HUDEP-2 (cell line): ENCODE measurements around the gene DDX43.
"Not testable (repeated sequence)": the region's sequence is repeated elsewhere in the genome, so short reads cannot be mapped to it uniquely, and the experiment has no call there.

Experiments used
- DNase-seq, 76 experiments: peaks; one replicate each; lab custom pipeline; 2025; ENCODE audit not compliant: unreplicated experiment in 76 of 76; lab: John Stamatoyannopoulos, UW

The DDX43 gene

GRCh38 chr6:73394577-73395354 is at the start of gene DDX43:
Gene DDX43, plus strand, starts transcription at chr6:73394828. Its CDS starts 78 bp downstream, at chr6:73394906.
- peak; percentile 59 to 99 (median 97) for DNase-seq

GRCh38 chr6:73348550-73349204 is 46.0 kb upstream of the DDX43 start:
- DNase-seq, result no peak

- no peak for DNase-seq
These were observed 45.3 kb upstream of the DDX43 start for GRCh38 chr6:73349311-73349710.

- DNase-seq, result no peak
These were observed 40.7 kb upstream of the DDX43 start, which contains the start of gene DPPA5 for GRCh38 chr6:73353636-73354593. Gene DPPA5, minus strand, starts transcription at chr6:73354276. Its CDS starts 51 bp downstream, at chr6:73354225.

GRCh38 chr6:73362358-73362757 is 32.3 kb upstream of the DDX43 start, which contains the start of gene KHDC3L:
Gene KHDC3L, plus strand, starts transcription at chr6:73362658. Its CDS starts 72 bp downstream, at chr6:73362730.
- no peak for DNase-seq

- DNase-seq, result no peak
These were observed 31.6 kb upstream of the DDX43 start for GRCh38 chr6:73362869-73363536.

- DNase-seq, result no peak
These were observed 31.1 kb upstream of the DDX43 start for GRCh38 chr6:73363537-73363875.

GRCh38 chr6:73364121-73364520 is 30.5 kb upstream of the DDX43 start:
- DNase-seq, result no peak

- DNase-seq, result no peak
These were observed 30.1 kb upstream of the DDX43 start for GRCh38 chr6:73364549-73364948.

GRCh38 chr6:73367761-73368355 is 26.8 kb upstream of the DDX43 start:
- no peak for DNase-seq

- DNase-seq, result no peak
These were observed 26.0 kb upstream of the DDX43 start for GRCh38 chr6:73368675-73369074.

GRCh38 chr6:73369157-73369556 is 25.5 kb upstream of the DDX43 start:
- DNase-seq, result no peak

GRCh38 chr6:73369563-73369962 is 25.1 kb upstream of the DDX43 start, which contains the start of gene OOEP:
Gene OOEP, minus strand, starts transcription at chr6:73369897. Its CDS starts 105 bp downstream, at chr6:73369792.
- no peak for DNase-seq

- no peak for DNase-seq
These were observed 22.6 kb upstream of the DDX43 start for GRCh38 chr6:73371984-73372383.

GRCh38 chr6:73372516-73372915 is 22.1 kb upstream of the DDX43 start:
- no peak for DNase-seq

GRCh38 chr6:73375216-73375615 is 19.4 kb upstream of the DDX43 start:
- no peak for DNase-seq

GRCh38 chr6:73377225-73377624 is 17.4 kb upstream of the DDX43 start:
- DNase-seq, result peak in 1 of 76 experiments; percentile 10

GRCh38 chr6:73381531-73381930 is 13.1 kb upstream of the DDX43 start:
- not testable (repeated sequence) for DNase-seq

GRCh38 chr6:73382462-73383113 is 12.0 kb upstream of the DDX43 start:
- no peak for DNase-seq
